Right lobe of liver (tissue), 6 donors: ENCODE data around the gene KSR2. TPM values are rescaled to one million over a fixed set of nuclear protein-coding genes. Genes with fewer than 3 reads are reported as not detected.
"Not testable (repeated sequence)": the region's sequence is repeated elsewhere in the genome, so short reads cannot be mapped to it uniquely, and the experiment has no call there.

Experiments
- ATAC-seq, 4 donors: fragments of 200-7000 bp; cut with Tn5 transposase; one replicate each; pipeline ENCODE4 v1.9.1; 2020; ENCODE audit warnings: mild to moderate bottlenecking in 4 of 4, moderate library complexity in 4 of 4
- DNase-seq, 3 donors: peaks; one replicate each; pipeline ENCODE4 v3.0.0-alpha.2; 2020
- H3K27ac ChIP-seq, 3 donors: fragments of 200-600 bp; one replicate each; pipeline ENCODE4 v1.8.0; 2022
- H3K27me3 ChIP-seq, 2 donors: fragments of 200-600 bp; one replicate each; pipeline ENCODE4 v1.8.0; 2022
- H3K36me3 ChIP-seq, 4 donors: fragments of 200-600 bp; sonication (generic) in 1 of 4; one replicate each; pipeline versions ENCODE4 v1.5.1 to v1.8.0; 2017 to 2022; ENCODE audit warnings: control low read depth in 1 of 4
- H3K4me1 ChIP-seq, 4 donors: fragments of 200-600 bp; sonication (generic) in 1 of 4; one replicate each; pipeline versions ENCODE4 v1.5.1 to v1.8.0; 2017 to 2022; ENCODE audit warnings: control low read depth in 1 of 4
- H3K4me3 ChIP-seq, 3 donors: fragments of 200-600 bp; one replicate each; pipeline ENCODE4 v1.8.0; 2022
- H3K9me3 ChIP-seq, 4 donors: fragments of 200-600 bp; sonication (generic) in 1 of 4; one replicate each; pipeline versions ENCODE4 v1.5.1 to v1.8.0; 2017 to 2022; ENCODE audit warnings: control low read depth in 1 of 4
- CTCF ChIP-seq, 4 donors: fragments of 200-600 bp in 3 of 4; fragments of 450-650 bp in 1 of 4; IDR thresholded peaks; one replicate each; pipeline versions ENCODE4 v1.5.1 to v1.8.0; 2016 to 2022; ENCODE audit warnings: antibody characterized with exemption in 4 of 4, mild to moderate bottlenecking in 2 of 4
- POLR2A ChIP-seq: fragments of 450-650 bp; IDR thresholded peaks from one replicate; pipeline ENCODE4 v1.6.1; 2017; ENCODE audit warnings: antibody characterized with exemption, mild to moderate bottlenecking
- WGBS: methylation state at CpG from one replicate; pipeline ENCODE4 v1.1.6; 2018; ENCODE audit warnings: low coverage, low lambda C conversion rate; ENCODE audit not compliant: insufficient coverage; ENCODE audit errors: missing lambda C conversion rate; 5-methylcytosine and 5-hydroxymethylcytosine counted together
- intact Hi-C, 2 donors: fragments of 100-400 bp; cut with DNase I; formaldehyde crosslinking; loops; one replicate each; pipeline versions ENCODE4 v1.11.2 to v1.14.1; 2022
- total RNA-seq, 6 experiments: library from RNA; depleted of rRNA in 2 of 6; stranded (reverse); fragments of >200 nt in 2 of 6; fragmentation: NEBNext Ultra II Directional in 3 of 6; extraction: Animal tissue kit (Norgen Biotek cat#: 25700) in 3 of 6; gene quantifications; one replicate each; pipeline versions ENCODE4 v1.1.0 to v1.2.4, GENCODE V29; 2016 to 2023
- donor health status: DM: no; HTN: yes; CAD: no.
- donor health status: DM: no; HTN: no; CAD: no.
- donor health status: DM: no; HTN: no; CAD: no.
- donor health status: DM: no; HTN: yes; CAD: no.
- donor health status: DM: no; HTN: yes; CAD: no.

The KSR2 gene
- total RNA-seq, 6 experiments from 2014 or later: 0.02 to 0.07 (median 0.02) TPM; not detected in 2

- Histone ChIP-seq H3K27me3 (no peaks in the 10 kb centered on the region), H3K4me1 (no peaks in the 10 kb centered on the region), H3K27ac (no peak overlapping the region), H3K4me3 (no peak overlapping the region), H3K9me3 (no peaks in the 10 kb centered on the region), H3K36me3 (no peaks in the 10 kb centered on the region)
- 72% methylated on average over 3 of the region's 3 CpGs for WGBS
- TF ChIP-seq POLR2A (no peak), CTCF (IDR thresholded peaks at IDR 0.05) (no peak)
- intact Hi-C loops: no loop called here
- DNase-seq: no peak
- no peak for ATAC-seq
Observed at GRCh38 chr12:117749431-117749830, 219.4 kb downstream of the KSR2 start.

GRCh38 chr12:117746358-117746757 lies 222.4 kb downstream of the KSR2 start:
- ATAC-seq, H3K4me3 ChIP-seq, H3K27me3 ChIP-seq, H3K27ac ChIP-seq, H3K9me3 ChIP-seq, H3K36me3 ChIP-seq, intact Hi-C loops, H3K4me1 ChIP-seq, DNase-seq: not testable (repeated sequence)

- Histone ChIP-seq H3K4me1 (no peaks in the 10 kb centered on the region), H3K4me3 (no peak overlapping the region), H3K27ac (no peak overlapping the region), H3K9me3 (no peaks in the 10 kb centered on the region), H3K27me3 (no peaks in the 10 kb centered on the region), H3K36me3 (no peaks in the 10 kb centered on the region)
- intact Hi-C loops: no loop called here
- TF ChIP-seq POLR2A (no peak), CTCF (IDR thresholded peaks at IDR 0.05) (no peak)
- 30% methylated on average over 1 of the region's 1 CpG for WGBS
- ATAC-seq: no peak
- no peak for DNase-seq
Observed at GRCh38 chr12:117744418-117744817, 224.4 kb downstream of the KSR2 start.

- ATAC-seq: no peak
Observed at GRCh38 chr12:117743761-117744160, 225.0 kb downstream of the KSR2 start.

GRCh38 chr12:117742721-117743120 lies 226.1 kb downstream of the KSR2 start:
- no peak overlapping the region for H3K27ac ChIP-seq
- no peaks in the 10 kb centered on the region for H3K9me3 ChIP-seq
- no peaks in the 10 kb centered on the region for H3K27me3 ChIP-seq
- TF ChIP-seq CTCF (IDR thresholded peaks at IDR 0.05) (no peak), POLR2A (no peak)
- DNase-seq (no peak), ATAC-seq (no peak)
- no peak overlapping the region for H3K4me3 ChIP-seq
- 62% methylated on average over 4 of the region's 4 CpGs for WGBS
- H3K36me3 ChIP-seq: no peaks in the 10 kb centered on the region
- H3K4me1 ChIP-seq: no peaks in the 10 kb centered on the region
- intact Hi-C loops: no loop called here

More at GRCh38 chr12:117743761-117744160, 225.0 kb downstream of the KSR2 start:
- Histone ChIP-seq H3K27me3 (no peaks in the 10 kb centered on the region), H3K4me3 (no peak overlapping the region), H3K36me3 (no peaks in the 10 kb centered on the region), H3K4me1 (no peaks in the 10 kb centered on the region), H3K9me3 (no peaks in the 10 kb centered on the region), H3K27ac (no peak overlapping the region)
- DNase-seq: no peak
- WGBS: no CpG with 5 or more reads among the region's 1 CpG
- TF ChIP-seq POLR2A: no peak
- no peak for TF ChIP-seq CTCF (IDR thresholded peaks at IDR 0.05)
- intact Hi-C loops: no loop called here
